GM12878 (cell line): ENCODE data around the gene ZMAT3. TPM values are rescaled to one million over a fixed set of nuclear protein-coding genes. Genes with fewer than 3 reads are reported as not detected.

Experiments used
- CBFB ChIP-seq: IDR thresholded peaks from 2 replicates; pipeline ENCODE4 v1.6.1; 2016; ENCODE audit warnings: antibody characterized with exemption, low read depth
- CBX5 ChIP-seq: sonication (generic); IDR thresholded peaks from 2 replicates; pipeline ENCODE4 v1.6.1; 2016; ENCODE audit warnings: low read depth, moderate library complexity, mild to moderate bottlenecking, inconsistent platforms
- CREM ChIP-seq: IDR thresholded peaks from 2 replicates; pipeline ENCODE4 v1.6.1; 2014; ENCODE audit warnings: antibody characterized with exemption, low read depth
- ESRRA ChIP-seq: IDR thresholded peaks from 2 replicates; pipeline ENCODE4 v1.6.1; 2012; ENCODE audit warnings: mild to moderate bottlenecking, low read length, improper control_type of control experiment
- FOXM1 ChIP-seq: IDR thresholded peaks from 2 replicates; pipeline ENCODE4 v1.6.1; 2012; ENCODE audit warnings: low read depth, mild to moderate bottlenecking, inconsistent platforms, low read length, moderate library complexity
- MEF2B ChIP-seq: fragments of 450-650 bp; IDR thresholded peaks from 2 replicates; pipeline ENCODE4 v1.6.1; 2018; ENCODE audit warnings: mild to moderate bottlenecking, moderate library complexity; ENCODE audit not compliant: partially characterized antibody, poor library complexity, severe bottlenecking
- MTA2 ChIP-seq: fragments of 450-650 bp; IDR thresholded peaks from 2 replicates; pipeline ENCODE4 v1.6.1; 2016; ENCODE audit warnings: low read depth, mild to moderate bottlenecking, moderate library complexity
- MYC ChIP-seq: IDR thresholded peaks from 2 replicates; pipeline ENCODE4 v1.6.1; 2011; ENCODE audit warnings: mild to moderate bottlenecking, low read length, moderate library complexity, inconsistent platforms; ENCODE audit not compliant: insufficient read depth, insufficient replicate concordance, insufficient read length, severe bottlenecking
- NR2C1 ChIP-seq: fragments of 450-650 bp; IDR thresholded peaks from 2 replicates; pipeline ENCODE4 v1.6.1; 2017; ENCODE audit warnings: antibody characterized with exemption, mild to moderate bottlenecking, moderate library complexity
- RAD51 ChIP-seq: fragments of 450-650 bp; IDR thresholded peaks from 2 replicates; pipeline ENCODE4 v1.6.1; 2016; ENCODE audit warnings: moderate library complexity, mild to moderate bottlenecking, inconsistent platforms
- STAT1 ChIP-seq: fragments of 450-650 bp; conservative IDR thresholded peaks from 2 replicates; pipeline ENCODE4 v1.6.1; 2014; ENCODE audit warnings: antibody characterized with exemption, mild to moderate bottlenecking
- SUZ12 ChIP-seq: fragments of 200-600 bp; sonication (generic); IDR thresholded peaks from one replicate; pipeline ENCODE4 v1.6.1; 2018; ENCODE audit warnings: antibody characterized with exemption, mild to moderate bottlenecking; ENCODE audit not compliant: unreplicated experiment
- TAF1 ChIP-seq: IDR thresholded peaks from 2 replicates; pipeline ENCODE4 v1.6.1; 2011; ENCODE audit warnings: mild to moderate bottlenecking, low read depth, low read length, borderline replicate concordance
- TCF7 ChIP-seq: IDR thresholded peaks from 2 replicates; pipeline ENCODE4 v1.6.1; 2014; ENCODE audit warnings: antibody characterized with exemption, borderline replicate concordance
- polyA plus RNA-seq, 11 experiments: library from polyadenylated mRNA; depleted of rRNA in 4 of 11; unstranded in 6 of 11; stranded (reverse) in 5 of 11; fragments of >200 nt; fragmentation: Nextera tagmentation in 4 of 11; fragmentation: Illumina TruSeq in 1 of 11; extraction: Ambion mirVana in 4 of 11; extraction: Trizol in 1 of 11; gene quantifications; 1 replicate in 1 of 11; 2 replicates in 10 of 11; pipeline versions ENCODE4 v1.2.1 to v1.2.3, GENCODE V29; 2011 to 2016; ENCODE audit warnings: inconsistent platforms in 2 of 11, missing spikeins in 2 of 11, low read depth in 1 of 11
- total RNA-seq, 4 experiments: library from RNA; depleted of rRNA in 3 of 4; stranded (reverse); fragments of >200 nt in 3 of 4; fragmentation: Illumina TruSeq in 1 of 4; extraction: Trizol in 1 of 4; gene quantifications; 2 replicates each; pipeline versions ENCODE4 v1.2.1 to v1.2.3, GENCODE V29; 2013 to 2021
- TF ChIP-seq, protein P1 (sequence below): fragments of 450-650 bp; IDR thresholded peaks from 2 replicates; pipeline ENCODE4 v1.6.1; 2017; ENCODE audit warnings: mild to moderate bottlenecking, low read depth, inconsistent platforms; ENCODE audit not compliant: poor library complexity, severe bottlenecking
- TF ChIP-seq, protein P2 (sequence below): fragments of 450-650 bp; IDR thresholded peaks from 2 replicates; pipeline ENCODE4 v1.6.1; 2017; ENCODE audit warnings: antibody characterized with exemption, mild to moderate bottlenecking, moderate library complexity
- TF ChIP-seq, protein P3 (sequence below): fragments of 450-650 bp; IDR thresholded peaks from 2 replicates; pipeline ENCODE4 v1.6.1; 2014; ENCODE audit warnings: mild to moderate bottlenecking
- TF ChIP-seq, protein P4 (sequence below): IDR thresholded peaks from 2 replicates; pipeline ENCODE4 v1.6.1; 2012; ENCODE audit warnings: low read depth, low read length, improper control_type of control experiment
- TF ChIP-seq, protein P5 (sequence below): IDR thresholded peaks from 2 replicates; pipeline ENCODE4 v1.6.1; 2012; ENCODE audit warnings: low read depth, low read length, improper control_type of control experiment
- TF ChIP-seq, protein P6 (sequence below): fragments of 450-650 bp; IDR thresholded peaks from 2 replicates; pipeline ENCODE4 v1.6.1; 2017; ENCODE audit warnings: borderline replicate concordance

The ZMAT3 gene
- total and polyA plus RNA-seq, 10 of the 15 experiments (the other 5 are each of a cell fraction or from before 2014, with no cell fraction given): 6.2 to 55.9 (median 25.8) TPM

DNA sequence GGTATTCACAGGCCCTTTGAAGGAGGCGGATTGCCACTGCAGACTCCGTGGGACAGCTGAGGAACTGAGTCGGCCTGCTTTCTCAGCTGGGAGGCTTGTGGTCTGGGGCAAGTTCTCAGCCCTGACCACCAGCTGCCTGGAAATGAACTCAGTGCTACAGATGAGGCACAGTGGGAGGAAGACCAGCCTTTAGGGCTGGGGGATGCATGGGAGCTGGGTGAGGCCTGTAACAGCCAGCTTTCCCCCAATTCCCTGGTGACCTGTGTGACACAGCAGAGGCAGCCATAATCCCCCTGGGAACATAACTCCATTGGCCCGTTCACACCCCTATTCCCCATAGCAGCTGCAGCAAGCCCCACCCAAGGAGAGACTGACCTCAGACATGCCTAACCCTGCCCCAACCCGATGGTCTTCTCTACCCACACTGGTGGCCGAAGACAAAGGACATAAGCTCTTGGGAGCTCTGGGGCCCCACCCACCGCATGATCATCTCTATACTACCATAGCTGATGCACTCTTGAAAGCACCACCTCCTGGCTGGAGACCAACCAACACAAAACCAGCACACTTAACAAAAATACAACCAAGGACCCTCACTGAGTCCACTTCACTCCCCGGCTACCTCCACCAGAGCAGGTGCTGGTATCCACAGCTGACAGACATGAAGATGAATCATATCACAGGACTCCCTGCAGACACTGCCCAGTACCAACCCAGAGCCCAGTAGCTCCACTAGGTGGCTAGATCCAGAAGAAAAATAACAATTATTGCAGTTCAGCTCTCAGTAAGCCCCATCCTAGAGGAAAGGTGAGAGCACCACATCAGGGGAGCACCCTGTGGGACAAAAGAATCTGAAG, 24.9 kb downstream of the ZMAT3 start (continued):
- TF ChIP-seq, protein P1, sequence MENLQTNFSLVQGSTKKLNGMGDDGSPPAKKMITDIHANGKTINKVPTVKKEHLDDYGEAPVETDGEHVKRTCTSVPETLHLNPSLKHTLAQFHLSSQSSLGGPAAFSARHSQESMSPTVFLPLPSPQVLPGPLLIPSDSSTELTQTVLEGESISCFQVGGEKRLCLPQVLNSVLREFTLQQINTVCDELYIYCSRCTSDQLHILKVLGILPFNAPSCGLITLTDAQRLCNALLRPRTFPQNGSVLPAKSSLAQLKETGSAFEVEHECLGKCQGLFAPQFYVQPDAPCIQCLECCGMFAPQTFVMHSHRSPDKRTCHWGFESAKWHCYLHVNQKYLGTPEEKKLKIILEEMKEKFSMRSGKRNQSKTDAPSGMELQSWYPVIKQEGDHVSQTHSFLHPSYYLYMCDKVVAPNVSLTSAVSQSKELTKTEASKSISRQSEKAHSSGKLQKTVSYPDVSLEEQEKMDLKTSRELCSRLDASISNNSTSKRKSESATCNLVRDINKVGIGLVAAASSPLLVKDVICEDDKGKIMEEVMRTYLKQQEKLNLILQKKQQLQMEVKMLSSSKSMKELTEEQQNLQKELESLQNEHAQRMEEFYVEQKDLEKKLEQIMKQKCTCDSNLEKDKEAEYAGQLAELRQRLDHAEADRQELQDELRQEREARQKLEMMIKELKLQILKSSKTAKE: no peak
- peak; percentile 56 for TF ChIP-seq CBFB
- TF ChIP-seq RAD51: no peak
- TF ChIP-seq NR2C1: no peak
- peak; percentile 100 for TF ChIP-seq MEF2B
- TF ChIP-seq, protein P2, sequence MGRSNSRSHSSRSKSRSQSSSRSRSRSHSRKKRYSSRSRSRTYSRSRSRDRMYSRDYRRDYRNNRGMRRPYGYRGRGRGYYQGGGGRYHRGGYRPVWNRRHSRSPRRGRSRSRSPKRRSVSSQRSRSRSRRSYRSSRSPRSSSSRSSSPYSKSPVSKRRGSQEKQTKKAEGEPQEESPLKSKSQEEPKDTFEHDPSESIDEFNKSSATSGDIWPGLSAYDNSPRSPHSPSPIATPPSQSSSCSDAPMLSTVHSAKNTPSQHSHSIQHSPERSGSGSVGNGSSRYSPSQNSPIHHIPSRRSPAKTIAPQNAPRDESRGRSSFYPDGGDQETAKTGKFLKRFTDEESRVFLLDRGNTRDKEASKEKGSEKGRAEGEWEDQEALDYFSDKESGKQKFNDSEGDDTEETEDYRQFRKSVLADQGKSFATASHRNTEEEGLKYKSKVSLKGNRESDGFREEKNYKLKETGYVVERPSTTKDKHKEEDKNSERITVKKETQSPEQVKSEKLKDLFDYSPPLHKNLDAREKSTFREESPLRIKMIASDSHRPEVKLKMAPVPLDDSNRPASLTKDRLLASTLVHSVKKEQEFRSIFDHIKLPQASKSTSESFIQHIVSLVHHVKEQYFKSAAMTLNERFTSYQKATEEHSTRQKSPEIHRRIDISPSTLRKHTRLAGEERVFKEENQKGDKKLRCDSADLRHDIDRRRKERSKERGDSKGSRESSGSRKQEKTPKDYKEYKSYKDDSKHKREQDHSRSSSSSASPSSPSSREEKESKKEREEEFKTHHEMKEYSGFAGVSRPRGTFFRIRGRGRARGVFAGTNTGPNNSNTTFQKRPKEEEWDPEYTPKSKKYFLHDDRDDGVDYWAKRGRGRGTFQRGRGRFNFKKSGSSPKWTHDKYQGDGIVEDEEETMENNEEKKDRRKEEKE: no peak
- peak; percentile 29; the same call in 1 of the 2 replicates for TF ChIP-seq CREM
- TF ChIP-seq, protein P3, sequence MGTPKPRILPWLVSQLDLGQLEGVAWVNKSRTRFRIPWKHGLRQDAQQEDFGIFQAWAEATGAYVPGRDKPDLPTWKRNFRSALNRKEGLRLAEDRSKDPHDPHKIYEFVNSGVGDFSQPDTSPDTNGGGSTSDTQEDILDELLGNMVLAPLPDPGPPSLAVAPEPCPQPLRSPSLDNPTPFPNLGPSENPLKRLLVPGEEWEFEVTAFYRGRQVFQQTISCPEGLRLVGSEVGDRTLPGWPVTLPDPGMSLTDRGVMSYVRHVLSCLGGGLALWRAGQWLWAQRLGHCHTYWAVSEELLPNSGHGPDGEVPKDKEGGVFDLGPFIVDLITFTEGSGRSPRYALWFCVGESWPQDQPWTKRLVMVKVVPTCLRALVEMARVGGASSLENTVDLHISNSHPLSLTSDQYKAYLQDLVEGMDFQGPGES: no peak
- no peak for TF ChIP-seq TAF1
- no peak; the same call in 1 of the 2 replicates for TF ChIP-seq FOXM1
- no peak for TF ChIP-seq CBX5
- peak; percentile 77 for TF ChIP-seq MTA2
- TF ChIP-seq, protein P4, sequence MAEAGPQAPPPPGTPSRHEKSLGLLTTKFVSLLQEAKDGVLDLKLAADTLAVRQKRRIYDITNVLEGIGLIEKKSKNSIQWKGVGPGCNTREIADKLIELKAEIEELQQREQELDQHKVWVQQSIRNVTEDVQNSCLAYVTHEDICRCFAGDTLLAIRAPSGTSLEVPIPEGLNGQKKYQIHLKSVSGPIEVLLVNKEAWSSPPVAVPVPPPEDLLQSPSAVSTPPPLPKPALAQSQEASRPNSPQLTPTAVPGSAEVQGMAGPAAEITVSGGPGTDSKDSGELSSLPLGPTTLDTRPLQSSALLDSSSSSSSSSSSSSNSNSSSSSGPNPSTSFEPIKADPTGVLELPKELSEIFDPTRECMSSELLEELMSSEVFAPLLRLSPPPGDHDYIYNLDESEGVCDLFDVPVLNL: no peak
- TF ChIP-seq MYC: no peak
- TF ChIP-seq, protein P5, sequence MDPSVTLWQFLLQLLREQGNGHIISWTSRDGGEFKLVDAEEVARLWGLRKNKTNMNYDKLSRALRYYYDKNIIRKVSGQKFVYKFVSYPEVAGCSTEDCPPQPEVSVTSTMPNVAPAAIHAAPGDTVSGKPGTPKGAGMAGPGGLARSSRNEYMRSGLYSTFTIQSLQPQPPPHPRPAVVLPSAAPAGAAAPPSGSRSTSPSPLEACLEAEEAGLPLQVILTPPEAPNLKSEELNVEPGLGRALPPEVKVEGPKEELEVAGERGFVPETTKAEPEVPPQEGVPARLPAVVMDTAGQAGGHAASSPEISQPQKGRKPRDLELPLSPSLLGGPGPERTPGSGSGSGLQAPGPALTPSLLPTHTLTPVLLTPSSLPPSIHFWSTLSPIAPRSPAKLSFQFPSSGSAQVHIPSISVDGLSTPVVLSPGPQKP: no peak
- no peak for TF ChIP-seq SUZ12
- no peak for TF ChIP-seq ESRRA
- TF ChIP-seq TCF7: no peak
- TF ChIP-seq STAT1: no peak
- TF ChIP-seq, protein P6, sequence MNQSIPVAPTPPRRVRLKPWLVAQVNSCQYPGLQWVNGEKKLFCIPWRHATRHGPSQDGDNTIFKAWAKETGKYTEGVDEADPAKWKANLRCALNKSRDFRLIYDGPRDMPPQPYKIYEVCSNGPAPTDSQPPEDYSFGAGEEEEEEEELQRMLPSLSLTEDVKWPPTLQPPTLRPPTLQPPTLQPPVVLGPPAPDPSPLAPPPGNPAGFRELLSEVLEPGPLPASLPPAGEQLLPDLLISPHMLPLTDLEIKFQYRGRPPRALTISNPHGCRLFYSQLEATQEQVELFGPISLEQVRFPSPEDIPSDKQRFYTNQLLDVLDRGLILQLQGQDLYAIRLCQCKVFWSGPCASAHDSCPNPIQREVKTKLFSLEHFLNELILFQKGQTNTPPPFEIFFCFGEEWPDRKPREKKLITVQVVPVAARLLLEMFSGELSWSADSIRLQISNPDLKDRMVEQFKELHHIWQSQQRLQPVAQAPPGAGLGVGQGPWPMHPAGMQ: no peak
